ENCODE data around the gene ETV5. TPM values are rescaled to one million over a fixed set of nuclear protein-coding genes. Genes with fewer than 3 reads are reported as not detected.

ETV5 gene
- polyA plus RNA-seq (2012; rRNA removed): 17.4 and 20.9 TPM in 2 replicates
- polyA plus RNA-seq (2012; cell fraction: cytosol; rRNA removed): 19.9 and 21.8 TPM in 2 replicates
- 19.7 and 23.2 TPM in 2 replicates for polyA plus RNA-seq (2012; cell fraction: nucleus; rRNA removed)

DNA sequence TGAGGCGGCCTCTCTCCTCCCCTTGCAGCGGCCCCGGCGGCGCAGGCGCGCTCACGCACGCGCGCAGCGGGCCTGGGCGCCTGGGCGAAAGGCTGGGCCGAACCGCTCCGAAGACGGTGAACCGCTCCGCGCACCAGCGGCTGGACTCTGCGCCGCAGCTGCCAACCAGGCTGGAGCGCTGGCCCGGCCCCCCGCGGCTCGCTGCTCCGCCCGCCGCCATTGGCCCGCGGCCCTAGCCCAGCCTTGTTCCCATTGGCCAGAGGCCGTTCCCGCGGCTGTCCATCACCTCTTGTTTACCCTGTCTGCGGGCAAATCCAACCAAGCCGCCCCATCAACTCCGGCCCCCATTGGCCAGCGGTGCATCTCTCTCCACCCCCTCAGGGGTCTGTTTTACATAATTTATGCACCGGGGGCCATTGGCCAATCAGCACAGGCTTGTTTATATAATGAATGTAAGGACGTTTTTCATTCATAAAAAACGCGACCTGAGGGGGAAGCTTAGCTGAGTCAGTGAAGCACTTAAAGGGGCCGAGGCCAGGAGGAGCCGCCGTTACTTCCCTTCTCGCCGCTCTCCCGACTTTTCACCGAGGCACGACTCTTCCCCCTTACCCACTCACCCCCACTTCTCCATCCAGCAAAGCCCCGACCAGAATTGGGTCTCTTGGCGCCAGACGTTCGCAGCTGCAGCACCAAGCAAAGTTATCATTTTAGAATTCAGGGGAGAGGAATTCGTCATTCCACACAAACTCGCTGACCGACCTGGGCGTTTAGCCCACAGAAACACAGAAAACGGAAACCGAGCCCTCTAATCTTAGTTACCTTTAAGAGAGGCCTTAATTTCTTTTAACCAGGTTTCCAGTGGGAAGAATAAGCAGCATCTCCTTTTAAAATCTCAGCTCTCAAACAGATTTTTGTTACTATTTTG, at the start of gene ETV5:
TSS of gene ETV5 (minus strand) at position 149 of the 925 bp plus-strand sequence. CDS start 3,221 bp downstream, outside the sequence.
- Histone ChIP-seq H3K9me2 (no peaks in the 10 kb centered on the region), H2AFZ (ENCODE audit: low read depth) (peak within 1 kb of the TSS; percentile 98), H3K9me3 (no peaks in the 10 kb centered on the region), H3K27ac (ENCODE audit: low read depth in 2 of 2, low read length in 1 of 2) (peak within 1 kb of the TSS; percentile 93 to 97), H3K4me3 (ENCODE audit: low read depth in 2 of 2, low read length in 1 of 2) (peak within 1 kb of the TSS; percentile 83 to 96), H3K27me3 (ENCODE audit: insufficient read depth) (no peaks in the 10 kb centered on the region; the same call in 1 of the 2 replicates), H3K36me3 (replicated peaks in 1 of 2; ENCODE audit: control insufficient read depth in 1 of 2, insufficient read depth in 2 of 2, low read length in 1 of 2) (peaks cover 5 to 6% of the 10 kb centered on the region in 2 experiments), H3K9ac (peak within 1 kb of the TSS; percentile 94), H3K4me1 (ENCODE audit: control insufficient read depth in 1 of 2, insufficient read depth in 2 of 2, low read depth in 1 of 2, low read length in 1 of 2) (peaks cover 18 to 22% of the 10 kb centered on the region in 2 experiments), H4K20me1 (ENCODE audit: insufficient read depth) (no peaks in the 10 kb centered on the region), H3F3A (replicated peaks; ENCODE audit: insufficient read depth) (peaks cover 15% of the 10 kb centered on the region), H3K79me2 (ENCODE audit: insufficient read depth) (peaks cover 43% of the 10 kb centered on the region), H3K4me2 (peak within 1 kb of the TSS; percentile 92)
- WGBS (ENCODE audit: low lambda C conversion rate): under 1% methylated on average over 25 of the region's 63 CpGs
- peak; percentile 96 for DNase-seq
- POLR2A ChIA-PET: interaction anchor here (1.0 to 2.5 kb wide), 3 partner anchors 12 to 427 kb away, joined by 3 to 16 read pairs (median 4); no protein-coding TSS in a partner anchor
- CTCF ChIA-PET: interaction anchor here (0.5 to 2.6 kb wide), 10 partner anchors 11 to 1026 kb away, joined by 3 to 19 read pairs (median 3); no protein-coding TSS in a partner anchor
- TF ChIP-seq TCF12 (IDR thresholded peaks at IDR 0.05) (no peak; the same call in 1 of the 2 replicates), CHD2 (IDR thresholded peaks at IDR 0.05; ENCODE audit: low read length, partially characterized antibody) (no peak), SMC3 (IDR thresholded peaks at IDR 0.05; ENCODE audit: low read depth, low read length) (no peak), USF1 (IDR thresholded peaks at IDR 0.05; ENCODE audit: borderline replicate concordance, low read depth) (no peak), SIN3A (IDR thresholded peaks at IDR 0.05; ENCODE audit: borderline replicate concordance, low read depth, low read length) (no peak), MAX (IDR thresholded peaks at IDR 0.05; ENCODE audit: low read depth) (peak; percentile 57; the same call in 1 of the 2 replicates), RAD21 (IDR thresholded peaks at IDR 0.05; ENCODE audit: low read length) (no peak), YY1 (IDR thresholded peaks at IDR 0.05; ENCODE audit: low read depth) (0 out of 2 replicates have a peak, but pooled peaks have one; percentile 17), POLR2AphosphoS5 (IDR thresholded peaks at IDR 0.05; ENCODE audit: low read depth, low read length) (peak; percentile 67), CTCF (IDR thresholded peaks at IDR 0.05) (no peak), GABPA (IDR thresholded peaks at IDR 0.05; ENCODE audit: low read depth) (no peak), JUND (IDR thresholded peaks at IDR 0.05) (no peak), FOXJ3 (CRISPR knock-in tag; IDR thresholded peaks at IDR 0.05) (no peak), FOXM1 (IDR thresholded peaks at IDR 0.05; ENCODE audit: low read depth) (no peak), MEF2A (IDR thresholded peaks at IDR 0.05; ENCODE audit: borderline replicate concordance, low read depth) (no peak), TEAD4 (IDR thresholded peaks at IDR 0.05; ENCODE audit: borderline replicate concordance, insufficient read depth) (no peak), NRF1 (IDR thresholded peaks at IDR 0.05; ENCODE audit: low read depth, low read length) (peak; percentile 76), ZBTB33 (IDR thresholded peaks at IDR 0.05; ENCODE audit: borderline replicate concordance, low read depth) (no peak), MXI1 (IDR thresholded peaks at IDR 0.05; ENCODE audit: low read depth, low read length) (no peak), NFIC (IDR thresholded peaks at IDR 0.05; ENCODE audit: borderline replicate concordance) (0 out of 2 replicates have a peak, but pooled peaks have one; percentile 4), ELF1 (IDR thresholded peaks at IDR 0.05) (no peak), RFX5 (IDR thresholded peaks at IDR 0.05; ENCODE audit: low read length) (peak; percentile 54; the same call in 1 of the 2 replicates), EZH2phosphoT487 (IDR thresholded peaks at IDR 0.05; ENCODE audit: borderline replicate concordance, low read depth) (no peak), RCOR1 (IDR thresholded peaks at IDR 0.05; ENCODE audit: low read length) (no peak), TAF1 (IDR thresholded peaks at IDR 0.05; ENCODE audit: borderline replicate concordance, low read depth, low read length) (peak; percentile 94), FOSL2 (IDR thresholded peaks at IDR 0.05; ENCODE audit: borderline replicate concordance, low read depth) (peak; percentile 61), RXRA (IDR thresholded peaks at IDR 0.05; ENCODE audit: borderline replicate concordance, low read depth) (no peak)
- TF ChIP-seq, protein P1, sequence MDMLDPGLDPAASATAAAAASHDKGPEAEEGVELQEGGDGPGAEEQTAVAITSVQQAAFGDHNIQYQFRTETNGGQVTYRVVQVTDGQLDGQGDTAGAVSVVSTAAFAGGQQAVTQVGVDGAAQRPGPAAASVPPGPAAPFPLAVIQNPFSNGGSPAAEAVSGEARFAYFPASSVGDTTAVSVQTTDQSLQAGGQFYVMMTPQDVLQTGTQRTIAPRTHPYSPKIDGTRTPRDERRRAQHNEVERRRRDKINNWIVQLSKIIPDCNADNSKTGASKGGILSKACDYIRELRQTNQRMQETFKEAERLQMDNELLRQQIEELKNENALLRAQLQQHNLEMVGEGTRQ (IDR thresholded peaks at IDR 0.05; ENCODE audit: borderline replicate concordance, low read depth, low read length): no peak
